HCT116 (cell line): ENCODE data around the gene VAV2. TPM values are rescaled to one million over a fixed set of nuclear protein-coding genes. Genes with fewer than 3 reads are reported as not detected.

Experiments used
- ATAC-seq: fragments of 200-7000 bp; cut with Tn5 transposase; 2 replicates; pipeline ENCODE4 v1.9.1; 2020; ENCODE audit warnings: mild to moderate bottlenecking, moderate library complexity
- BruUV-seq: library from RNA; stranded (reverse); fragments of 400-500 nt; replicated peaks from 2 replicates; lab custom pipeline; 2021; lab: Mats Ljungman, UMichigan
- CTCF ChIA-PET: fragments of 300-600 bp; sonication (Branson Sonifier 250); formaldehyde crosslinking; loops from one replicate; lab custom pipeline; 2021; ENCODE audit warnings: antibody characterized with exemption; lab: Charles Lee
- POLR2A ChIA-PET: fragments of 300-600, 350-600 bp; sonication (Branson Sonifier 250); formaldehyde crosslinking; loops from one replicate; lab custom pipeline; 2021; ENCODE audit warnings: antibody characterized with exemption; lab: Charles Lee
- RAD21 ChIA-PET, 2 experiments: fragments of 300-600 bp; sonication (Branson Sonifier 250); formaldehyde crosslinking; loops; one replicate each; lab custom pipeline; 2023; ENCODE audit warnings: low total read pairs in 2 of 2; ENCODE audit not compliant: uncharacterized antibody in 2 of 2, unreplicated experiment in 2 of 2, low non-redundant PET in 1 of 2; lab: Charles Lee
- DNase-seq: peaks from one replicate; pipeline ENCODE4 v3.0.0-alpha.2; 2010; ENCODE audit warnings: low read depth, low spot score
- H2AFZ ChIP-seq: fragments of 200-600 bp; shearing (Covaris generic), sonication (generic); 2 replicates; pipeline ENCODE4 v1.6.1; 2017; ENCODE audit warnings: low read depth, mixed run types, mixed read lengths, antibody characterized with exemption, low read length; ENCODE audit not compliant: poor library complexity, severe bottlenecking
- H3K27ac ChIP-seq: 2 replicates; pipeline ENCODE4 v1.5.1; 2012; ENCODE audit warnings: low read depth, low read length
- H3K27me3 ChIP-seq: fragments of 200-600 bp; sonication (generic); 2 replicates; pipeline ENCODE4 v1.6.1; 2016; ENCODE audit warnings: mixed run types, low read length, mixed read lengths; ENCODE audit not compliant: insufficient read depth
- H3K36me3 ChIP-seq, 2 experiments: fragments of 200-500 bp in 1 of 2; fragments of 200-600 bp in 1 of 2; sonication (Bioruptor generic) in 1 of 2; sonication (generic) in 1 of 2; 2 replicates each; pipeline versions ENCODE4 v1.5.1 to v1.6.1; 2014 to 2016; ENCODE audit warnings: low read length in 2 of 2, inconsistent platforms in 1 of 2, mixed read lengths in 1 of 2, mixed run types in 1 of 2; ENCODE audit not compliant: insufficient read depth in 2 of 2, control insufficient read depth in 1 of 2
- H3K4me1 ChIP-seq, 2 experiments: fragments of 200-600 bp in 1 of 2; sonication (generic) in 1 of 2; 2 replicates each; pipeline versions ENCODE4 v1.5.1 to v1.6.1; 2012 to 2017; ENCODE audit warnings: low read length in 2 of 2, inconsistent platforms in 1 of 2, mild to moderate bottlenecking in 1 of 2, mixed read lengths in 1 of 2, mixed run types in 1 of 2, moderate library complexity in 1 of 2; ENCODE audit not compliant: insufficient read depth in 2 of 2, control insufficient read depth in 1 of 2
- H3K4me2 ChIP-seq: fragments of 200-600 bp; sonication (generic); 2 replicates; pipeline ENCODE4 v1.6.1; 2017; ENCODE audit warnings: mixed run types, low read length, mixed read lengths
- H3K4me3 ChIP-seq, 2 experiments: fragments of 200-600 bp in 1 of 2; sonication (generic) in 1 of 2; replicated peaks in 1 of 2; 2 replicates each; pipeline ENCODE4 v1.5.1; 2011 to 2016; ENCODE audit warnings: low read length in 2 of 2, control low read depth in 1 of 2, low read depth in 1 of 2, mild to moderate bottlenecking in 1 of 2, mixed read lengths in 1 of 2, mixed run types in 1 of 2
- H3K79me2 ChIP-seq: fragments of 200-600 bp; sonication (generic); 2 replicates; pipeline ENCODE4 v1.6.1; 2017; ENCODE audit warnings: mild to moderate bottlenecking, mixed run types, low read length, moderate library complexity, mixed read lengths; ENCODE audit not compliant: insufficient read depth
- H3K9ac ChIP-seq: fragments of 200-600 bp; sonication (generic); 2 replicates; pipeline ENCODE4 v1.6.1; 2016; ENCODE audit warnings: low read length, mixed read lengths
- H3K9me2 ChIP-seq: fragments of 200-600 bp; sonication (generic), shearing (Covaris generic); 2 replicates; pipeline ENCODE4 v1.6.1; 2017; ENCODE audit warnings: mixed run types, mild to moderate bottlenecking, moderate library complexity; ENCODE audit not compliant: insufficient read depth
- H3K9me3 ChIP-seq, 2 experiments: fragments of 200-500 bp in 1 of 2; fragments of 200-600 bp in 1 of 2; sonication (Bioruptor generic) in 1 of 2; sonication (generic) in 1 of 2; 2 replicates each; pipeline ENCODE4 v1.6.1; 2014 to 2017; ENCODE audit warnings: low read length in 2 of 2, mixed read lengths in 2 of 2, inconsistent platforms in 1 of 2, low read depth in 1 of 2, mild to moderate bottlenecking in 1 of 2, mixed run types in 1 of 2, moderate library complexity in 1 of 2; ENCODE audit not compliant: control insufficient read depth in 1 of 2, insufficient read depth in 1 of 2
- H4K20me1 ChIP-seq: fragments of 200-600 bp; sonication (generic), shearing (Covaris generic); 2 replicates; pipeline ENCODE4 v1.6.1; 2017; ENCODE audit warnings: mixed run types, mild to moderate bottlenecking, moderate library complexity; ENCODE audit not compliant: insufficient read depth
- FOSL1 ChIP-seq: IDR thresholded peaks from 2 replicates; pipeline ENCODE4 v1.6.1; 2012; ENCODE audit warnings: low read depth
- TCF7L2 ChIP-seq: IDR thresholded peaks from 2 replicates; pipeline ENCODE4 v1.7.0; 2011; ENCODE audit warnings: borderline replicate concordance, inconsistent platforms; ENCODE audit not compliant: insufficient read depth, insufficient read length; ENCODE audit errors: extremely low read depth
- ZFX ChIP-seq: fragments of 450-650 bp; IDR thresholded peaks from 2 replicates; pipeline ENCODE4 v1.6.1; 2017
- intact Hi-C: fragments of 100-400 bp; cut with micrococcal nuclease; formaldehyde crosslinking; loops from 2 replicates; pipeline ENCODE4 v1.10.0; 2022
- total RNA-seq: library from RNA; stranded (reverse); gene quantifications from one replicate; pipeline ENCODE4 v1.2.1, GENCODE V29; 2021; ENCODE audit not compliant: unreplicated experiment
- TF ChIP-seq, protein P1 (sequence below), 3 experiments: fragments of 200-600 bp in 1 of 3; sonication (generic) in 1 of 3; IDR thresholded peaks in 2 of 3; conservative IDR thresholded peaks in 1 of 3; 2 replicates each; pipeline ENCODE4 v1.5.1; 2012 to 2017; ENCODE audit warnings: low read depth in 2 of 3, low read length in 2 of 3, antibody characterized with exemption in 1 of 3, borderline replicate concordance in 1 of 3, control low read depth in 1 of 3, mild to moderate bottlenecking in 1 of 3, mixed read lengths in 1 of 3, mixed run types in 1 of 3, moderate library complexity in 1 of 3; ENCODE audit not compliant: insufficient read depth in 1 of 3
- TF ChIP-seq, protein P2 (sequence below): IDR thresholded peaks from 2 replicates; pipeline ENCODE4 v1.6.1; 2012
- TF ChIP-seq, protein P3 (sequence below): IDR thresholded peaks from 2 replicates; pipeline ENCODE4 v1.6.1; 2011; ENCODE audit warnings: mild to moderate bottlenecking, low read length, moderate library complexity; ENCODE audit not compliant: insufficient replicate concordance; ENCODE audit errors: extremely low read depth

The VAV2 gene
- total RNA-seq, 1 experiment from 2014 or later: 33.2 TPM

DNA sequence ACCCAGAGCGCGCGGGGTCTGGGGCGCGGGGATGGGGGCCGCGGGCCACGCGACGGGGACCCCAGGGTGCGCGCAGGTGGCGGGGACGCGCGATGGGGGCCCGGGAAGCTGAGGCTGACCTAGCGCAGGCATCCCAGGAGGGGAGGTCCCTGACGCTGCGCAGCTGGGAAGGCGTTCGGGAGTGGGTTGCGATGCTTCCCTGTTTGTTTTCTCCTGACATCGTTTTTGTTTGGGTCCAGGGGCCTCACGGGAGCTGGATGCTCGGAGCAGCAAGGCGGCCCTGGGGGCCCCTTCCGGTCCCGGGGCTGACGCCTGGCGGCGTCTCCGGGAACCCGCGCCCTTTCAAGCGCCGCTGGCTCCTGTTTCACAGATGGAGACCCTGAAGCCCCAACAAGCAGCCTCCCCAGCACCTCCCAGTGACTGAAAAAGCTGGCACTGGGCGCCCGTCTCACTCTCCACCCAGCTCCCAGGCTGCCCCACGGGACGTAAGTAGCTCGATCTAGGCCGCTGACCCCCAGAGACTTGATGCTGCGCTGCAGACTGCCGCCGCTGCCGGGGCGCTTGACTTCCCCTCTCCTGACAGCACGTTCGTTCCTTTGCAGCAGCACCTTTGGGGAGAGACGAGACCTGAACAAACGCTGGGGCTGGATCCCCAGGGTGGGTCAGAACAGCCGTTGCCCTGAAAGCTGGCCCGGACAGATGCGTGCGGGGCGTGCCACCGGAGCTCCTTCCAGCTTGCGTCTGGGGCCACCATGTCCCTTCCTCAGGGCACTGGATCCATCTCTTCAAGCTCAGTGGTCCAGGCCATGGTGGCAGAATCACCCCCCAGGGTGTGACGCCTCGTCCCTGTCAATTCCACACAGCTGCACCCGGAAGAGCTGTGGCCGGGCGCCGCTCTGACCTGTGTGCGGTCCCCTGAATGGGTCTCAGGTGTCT, 33.8 kb upstream of the VAV2 start:
- ATAC-seq: peak; percentile 22
- POLR2A ChIA-PET: interaction anchor here (1.2 kb wide), 1 partner anchor 32 kb away, joined by 9 read pairs; no protein-coding TSS in a partner anchor
- peak overlapping the region; percentile 68 for H3K9ac ChIP-seq
- no peak overlapping the region for H2AFZ ChIP-seq
- no peaks in the 10 kb centered on the region; the same call in 1 of the 2 replicates for H3K79me2 ChIP-seq
- BruUV-seq: no TSS peak
- no peaks in the 10 kb centered on the region for H4K20me1 ChIP-seq
- H3K4me3 ChIP-seq: peak overlapping the region; percentile 70 to 73
- peak; percentile 77 for TF ChIP-seq TCF7L2
- TF ChIP-seq, protein P1, sequence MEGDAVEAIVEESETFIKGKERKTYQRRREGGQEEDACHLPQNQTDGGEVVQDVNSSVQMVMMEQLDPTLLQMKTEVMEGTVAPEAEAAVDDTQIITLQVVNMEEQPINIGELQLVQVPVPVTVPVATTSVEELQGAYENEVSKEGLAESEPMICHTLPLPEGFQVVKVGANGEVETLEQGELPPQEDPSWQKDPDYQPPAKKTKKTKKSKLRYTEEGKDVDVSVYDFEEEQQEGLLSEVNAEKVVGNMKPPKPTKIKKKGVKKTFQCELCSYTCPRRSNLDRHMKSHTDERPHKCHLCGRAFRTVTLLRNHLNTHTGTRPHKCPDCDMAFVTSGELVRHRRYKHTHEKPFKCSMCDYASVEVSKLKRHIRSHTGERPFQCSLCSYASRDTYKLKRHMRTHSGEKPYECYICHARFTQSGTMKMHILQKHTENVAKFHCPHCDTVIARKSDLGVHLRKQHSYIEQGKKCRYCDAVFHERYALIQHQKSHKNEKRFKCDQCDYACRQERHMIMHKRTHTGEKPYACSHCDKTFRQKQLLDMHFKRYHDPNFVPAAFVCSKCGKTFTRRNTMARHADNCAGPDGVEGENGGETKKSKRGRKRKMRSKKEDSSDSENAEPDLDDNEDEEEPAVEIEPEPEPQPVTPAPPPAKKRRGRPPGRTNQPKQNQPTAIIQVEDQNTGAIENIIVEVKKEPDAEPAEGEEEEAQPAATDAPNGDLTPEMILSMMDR (IDR thresholded peaks at IDR 0.05 in 2 of 3, conservative IDR thresholded peaks at IDR 0.05 in 1 of 3; ENCODE audit: borderline replicate concordance in 1 of 3, insufficient read depth in 1 of 3, low read depth in 2 of 3, low read length in 2 of 3): 0 out of 6 replicates have a peak, but pooled peaks of 1 of the 3 experiments have one; percentile 8
- TF ChIP-seq ZFX: peak; percentile 68; the same call in 1 of the 2 replicates
- TF ChIP-seq, protein P2, sequence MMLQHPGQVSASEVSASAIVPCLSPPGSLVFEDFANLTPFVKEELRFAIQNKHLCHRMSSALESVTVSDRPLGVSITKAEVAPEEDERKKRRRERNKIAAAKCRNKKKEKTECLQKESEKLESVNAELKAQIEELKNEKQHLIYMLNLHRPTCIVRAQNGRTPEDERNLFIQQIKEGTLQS: no peak
- no peak for TF ChIP-seq FOSL1
- TF ChIP-seq, protein P3, sequence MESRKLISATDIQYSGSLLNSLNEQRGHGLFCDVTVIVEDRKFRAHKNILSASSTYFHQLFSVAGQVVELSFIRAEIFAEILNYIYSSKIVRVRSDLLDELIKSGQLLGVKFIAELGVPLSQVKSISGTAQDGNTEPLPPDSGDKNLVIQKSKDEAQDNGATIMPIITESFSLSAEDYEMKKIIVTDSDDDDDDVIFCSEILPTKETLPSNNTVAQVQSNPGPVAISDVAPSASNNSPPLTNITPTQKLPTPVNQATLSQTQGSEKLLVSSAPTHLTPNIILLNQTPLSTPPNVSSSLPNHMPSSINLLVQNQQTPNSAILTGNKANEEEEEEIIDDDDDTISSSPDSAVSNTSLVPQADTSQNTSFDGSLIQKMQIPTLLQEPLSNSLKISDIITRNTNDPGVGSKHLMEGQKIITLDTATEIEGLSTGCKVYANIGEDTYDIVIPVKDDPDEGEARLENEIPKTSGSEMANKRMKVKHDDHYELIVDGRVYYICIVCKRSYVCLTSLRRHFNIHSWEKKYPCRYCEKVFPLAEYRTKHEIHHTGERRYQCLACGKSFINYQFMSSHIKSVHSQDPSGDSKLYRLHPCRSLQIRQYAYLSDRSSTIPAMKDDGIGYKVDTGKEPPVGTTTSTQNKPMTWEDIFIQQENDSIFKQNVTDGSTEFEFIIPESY: no peak
- H3K36me3 ChIP-seq: peaks cover 0 to 4% of the 10 kb centered on the region in 2 experiments; a peak in 2 of 4 replicates
- no peaks in the 10 kb centered on the region for H3K9me2 ChIP-seq
- no peaks in the 10 kb centered on the region for H3K9me3 ChIP-seq
- H3K27ac ChIP-seq: peak overlapping the region; percentile 50
- H3K4me2 ChIP-seq: peak overlapping the region; percentile 87
- RAD21 ChIA-PET: interaction anchor here in 1 of 2 experiments (0.6 to 1.5 kb wide), 2 partner anchors 31 to 32 kb away, joined by 3 to 7 read pairs; no protein-coding TSS in a partner anchor
- H3K27me3 ChIP-seq: no peaks in the 10 kb centered on the region
- intact Hi-C loops: loop anchor here (1.0 kb wide), 2 partner anchors 33 to 41 kb away; no protein-coding TSS in a partner anchor
- DNase-seq: no peak
- H3K4me1 ChIP-seq: peaks cover 3 to 17% of the 10 kb centered on the region in 2 experiments; a peak in 3 of 4 replicates
- CTCF ChIA-PET: interaction anchor here (1.0 to 2.7 kb wide), 3 partner anchors 31 to 283 kb away, joined by 3 to 27 read pairs (median 5); no protein-coding TSS in a partner anchor
